ENCODE results near the gene ATG9A.

DNA sequence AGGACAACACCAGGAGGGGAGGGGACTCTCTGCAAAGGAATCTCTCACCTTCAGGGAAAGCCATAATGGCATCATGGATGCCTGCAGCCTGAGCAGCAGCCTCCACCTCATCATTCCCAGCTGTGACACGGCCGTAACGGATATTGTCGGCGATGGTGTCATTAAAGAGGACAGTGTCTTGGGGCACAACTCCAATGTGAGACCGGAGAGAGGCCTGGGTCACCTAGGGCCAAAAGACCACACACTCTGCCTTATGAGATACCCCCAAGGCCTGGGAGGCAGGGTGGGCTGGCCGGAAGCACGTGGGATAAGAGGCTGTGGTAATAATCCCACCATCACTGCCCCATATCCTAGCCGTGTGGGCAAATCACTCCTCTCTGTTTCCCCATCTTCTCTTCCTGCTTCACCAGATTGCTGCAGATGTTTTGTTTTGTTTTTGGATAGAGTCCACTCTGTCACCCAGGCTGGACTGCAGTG, 18.5 kb downstream of the ATG9A start:
- TF ChIP-seq POLR2AphosphoS5 (IDR thresholded peaks at IDR 0.05; ENCODE audit: low read depth, low read length) (no peak), POLR2A (IDR thresholded peaks at IDR 0.05; ENCODE audit: low read depth, low read length) (no peak), POU2F2 (IDR thresholded peaks at IDR 0.05; ENCODE audit: low read depth, low read length) (no peak)

Measured in GM12891 (cell line).